HG02678 (cell line): Measurements from ENCODE around the gene ZNF423.

Experiments
- ATAC-seq: cut with Tn5 transposase; IDR thresholded peaks from one replicate; pipeline ENCODE4 v1.9.1; 2021; ENCODE audit warnings: mild to moderate bottlenecking, moderate library complexity; ENCODE audit not compliant: unreplicated experiment

The ZNF423 gene

GRCh38 chr16:49543631-49543946, 312.3 kb downstream of the ZNF423 start:
- no peak for ATAC-seq

- ATAC-seq = no peak
These were observed 312.8 kb downstream of the ZNF423 start for GRCh38 chr16:49542946-49543630.

- no peak for ATAC-seq
These were observed 313.5 kb downstream of the ZNF423 start for GRCh38 chr16:49542391-49542891.

- ATAC-seq = no peak
These were observed 315.1 kb downstream of the ZNF423 start for GRCh38 chr16:49540836-49541235.

- no peak for ATAC-seq
These were observed 316.2 kb downstream of the ZNF423 start for GRCh38 chr16:49539758-49540157.

GRCh38 chr16:49537924-49538459, 317.9 kb downstream of the ZNF423 start:
- no peak for ATAC-seq

GRCh38 chr16:49534901-49535610, 320.9 kb downstream of the ZNF423 start:
- ATAC-seq = no peak

GRCh38 chr16:49533422-49533821, 322.5 kb downstream of the ZNF423 start:
- ATAC-seq = no peak

- no peak for ATAC-seq
These were observed 323.0 kb downstream of the ZNF423 start for GRCh38 chr16:49532873-49533272.

GRCh38 chr16:49531931-49532840, 323.7 kb downstream of the ZNF423 start:
- no peak for ATAC-seq

- ATAC-seq = no peak
These were observed 324.5 kb downstream of the ZNF423 start for GRCh38 chr16:49531425-49531824.

GRCh38 chr16:49530427-49530970, 325.4 kb downstream of the ZNF423 start:
- ATAC-seq = no peak

- ATAC-seq = no peak
These were observed 326.4 kb downstream of the ZNF423 start for GRCh38 chr16:49529411-49530045.

- ATAC-seq = no peak
These were observed 327.0 kb downstream of the ZNF423 start for GRCh38 chr16:49528866-49529288.

GRCh38 chr16:49528060-49528865, 327.6 kb downstream of the ZNF423 start:
- no peak for ATAC-seq

- ATAC-seq = no peak
These were observed 328.3 kb downstream of the ZNF423 start for GRCh38 chr16:49527611-49528010.

- no peak for ATAC-seq
These were observed 329.0 kb downstream of the ZNF423 start for GRCh38 chr16:49526860-49527365.

- ATAC-seq = no peak
These were observed 331.0 kb downstream of the ZNF423 start for GRCh38 chr16:49524947-49525315.

- no peak for ATAC-seq
These were observed 331.5 kb downstream of the ZNF423 start for GRCh38 chr16:49524216-49524946.
